SK-N-SH (cell line): ENCODE data around the gene ANKS1B. TPM values are rescaled to one million over a fixed set of nuclear protein-coding genes. Genes with fewer than 3 reads are reported as not detected.

Experiments used
- CTCF ChIA-PET: fragments of 300-600, 350-600 bp; formaldehyde crosslinking; extraction: SDS; loops from one replicate; lab custom pipeline; 2021; lab: Yijun Ruan, JAX
- POLR2A ChIA-PET: fragments of 350-600 bp; sonication (Branson Sonifier 250); formaldehyde crosslinking; extraction: SDS; loops from one replicate; lab custom pipeline; 2020; ENCODE audit warnings: antibody characterized with exemption, inconsistent platforms; lab: Yijun Ruan, JAX
- DNase-seq: peaks from one replicate; pipeline ENCODE4 v3.0.0; 2012
- H2AFZ ChIP-seq: fragments of 200-600 bp; sonication (generic); 2 replicates; pipeline ENCODE4 v1.8.1; 2016; ENCODE audit warnings: antibody characterized with exemption, mild to moderate bottlenecking, low read depth
- H3F3A ChIP-seq: fragments of 200-600 bp; sonication (generic); replicated peaks from 2 replicates; pipeline ENCODE3; 2016; ENCODE audit warnings: antibody characterized with exemption, mild to moderate bottlenecking; ENCODE audit not compliant: insufficient read depth
- H3K27ac ChIP-seq, 2 experiments: fragments of 200-500 bp in 1 of 2; fragments of 200-600 bp in 1 of 2; sonication (Bioruptor generic) in 1 of 2; sonication (generic), shearing (Covaris generic) in 1 of 2; 2 replicates each; pipeline versions ENCODE4 v1.5.1 to v1.6.1; 2014 to 2016; ENCODE audit warnings: low read depth in 2 of 2, inconsistent platforms in 1 of 2, low read length in 1 of 2, mild to moderate bottlenecking in 1 of 2, mixed read lengths in 1 of 2
- H3K27me3 ChIP-seq: fragments of 200-600 bp; sonication (generic), shearing (Covaris generic); 2 replicates; pipeline ENCODE4 v1.6.1; 2016; ENCODE audit warnings: mixed run types; ENCODE audit not compliant: insufficient read depth
- H3K36me3 ChIP-seq, 2 experiments: fragments of 200-500 bp in 1 of 2; fragments of 200-600 bp in 1 of 2; sonication (Bioruptor generic) in 1 of 2; sonication (generic) in 1 of 2; replicated peaks in 1 of 2; 2 replicates each; pipeline versions ENCODE3 to v1.5.1; 2014 to 2016; ENCODE audit warnings: low read length in 1 of 2, mild to moderate bottlenecking in 1 of 2; ENCODE audit not compliant: insufficient read depth in 2 of 2, control insufficient read depth in 1 of 2
- H3K4me1 ChIP-seq, 2 experiments: fragments of 200-500 bp in 1 of 2; fragments of 200-600 bp in 1 of 2; sonication (Bioruptor generic) in 1 of 2; sonication (generic), shearing (Covaris generic) in 1 of 2; 2 replicates each; pipeline versions ENCODE4 v1.5.1 to v1.6.1; 2014 to 2016; ENCODE audit warnings: low read depth in 1 of 2, low read length in 1 of 2, mixed run types in 1 of 2; ENCODE audit not compliant: insufficient read depth in 2 of 2, control insufficient read depth in 1 of 2
- H3K4me2 ChIP-seq: fragments of 200-600 bp; sonication (generic), shearing (Covaris generic); 2 replicates; pipeline ENCODE4 v1.6.1; 2017; ENCODE audit warnings: mixed run types
- H3K4me3 ChIP-seq, 2 experiments: fragments of 200-500 bp in 1 of 2; fragments of 200-600 bp in 1 of 2; sonication (Bioruptor generic) in 1 of 2; sonication (generic), shearing (Covaris generic) in 1 of 2; 2 replicates each; pipeline versions ENCODE4 v1.5.1 to v1.8.1; 2014 to 2016; ENCODE audit warnings: low read depth in 2 of 2, inconsistent platforms in 1 of 2, low read length in 1 of 2, mild to moderate bottlenecking in 1 of 2, mixed read lengths in 1 of 2, moderate library complexity in 1 of 2
- H3K79me2 ChIP-seq: fragments of 200-600 bp; sonication (generic); 2 replicates; pipeline ENCODE4 v1.8.1; 2017; ENCODE audit warnings: mild to moderate bottlenecking; ENCODE audit not compliant: insufficient read depth
- H3K9ac ChIP-seq: fragments of 200-600 bp; sonication (generic); 2 replicates; pipeline ENCODE4 v1.6.1; 2017; ENCODE audit warnings: mixed run types
- H3K9me2 ChIP-seq: fragments of 200-600 bp; sonication (generic); 2 replicates; pipeline ENCODE4 v1.6.1; 2017; ENCODE audit warnings: mixed run types
- H3K9me3 ChIP-seq: fragments of 200-600 bp; sonication (generic); 2 replicates; pipeline ENCODE4 v1.6.1; 2017; ENCODE audit warnings: mixed run types, mild to moderate bottlenecking, moderate library complexity
- H4K20me1 ChIP-seq: fragments of 200-600 bp; sonication (generic); 2 replicates; pipeline ENCODE4 v1.6.1; 2017; ENCODE audit warnings: mild to moderate bottlenecking, mixed run types; ENCODE audit not compliant: insufficient read depth
- ELF1 ChIP-seq: IDR thresholded peaks from 2 replicates; pipeline ENCODE4 v1.4.0; 2012
- EP300 ChIP-seq, 2 experiments: IDR thresholded peaks; 2 replicates each; pipeline versions ENCODE4 v1.4.0 to v1.6.1; 2012; ENCODE audit warnings: borderline replicate concordance in 1 of 2, low read depth in 1 of 2, low read length in 1 of 2
- FOXJ3 ChIP-seq: sonication (generic); formaldehyde crosslinking; IDR thresholded peaks from 2 replicates; pipeline ENCODE4 v1.5.1; 2020; ENCODE audit warnings: mild to moderate bottlenecking, missing genetic modification reagents
- NFIC ChIP-seq: IDR thresholded peaks from 2 replicates; pipeline ENCODE4 v1.4.0; 2012; ENCODE audit warnings: borderline replicate concordance
- POLR2AphosphoS5 ChIP-seq: IDR thresholded peaks from 2 replicates; pipeline ENCODE4 v1.6.1; 2012; ENCODE audit warnings: low read depth, low read length
- RAD21 ChIP-seq: IDR thresholded peaks from 2 replicates; pipeline ENCODE4 v1.6.1; 2012; ENCODE audit warnings: mild to moderate bottlenecking, low read length
- TAF1 ChIP-seq: IDR thresholded peaks from 2 replicates; pipeline ENCODE4 v1.6.1; 2012; ENCODE audit warnings: low read depth, mild to moderate bottlenecking, low read length, moderate library complexity, borderline replicate concordance
- TCF12 ChIP-seq: IDR thresholded peaks from 2 replicates; pipeline ENCODE4 v1.4.0; 2012
- YY1 ChIP-seq: IDR thresholded peaks from 2 replicates; pipeline ENCODE4 v1.4.0; 2012; ENCODE audit warnings: low read depth, mild to moderate bottlenecking
- WGBS: methylation state at CpG from one replicate; pipeline ENCODE4 v1.1.6; 2017; ENCODE audit warnings: low lambda C conversion rate; 5-methylcytosine and 5-hydroxymethylcytosine counted together
- polyA plus RNA-seq, 3 experiments: library from polyadenylated mRNA; depleted of rRNA; stranded (reverse); fragments of >200 nt; gene quantifications; 2 replicates each; pipeline ENCODE4 v1.2.3, GENCODE V29; 2012
- TF ChIP-seq, protein P1 (sequence below): fragments of 150-350 bp; IDR thresholded peaks from 2 replicates; pipeline ENCODE4 v1.6.1; 2016; ENCODE audit warnings: mild to moderate bottlenecking, low read depth, low read length
- TF ChIP-seq, protein P2 (sequence below): IDR thresholded peaks from 2 replicates; pipeline ENCODE4 v1.4.0; 2012; ENCODE audit warnings: low read depth, borderline replicate concordance
- TF ChIP-seq, protein P3 (sequence below): fragments of 200-600 bp; sonication (generic); IDR thresholded peaks from 2 replicates; pipeline ENCODE4 v1.6.1; 2017; ENCODE audit warnings: antibody characterized with exemption, mild to moderate bottlenecking, moderate library complexity

The ANKS1B gene
- polyA plus RNA-seq, 1 of the 3 experiments (the other 2 are of a cell fraction): 1.8 TPM

DNA sequence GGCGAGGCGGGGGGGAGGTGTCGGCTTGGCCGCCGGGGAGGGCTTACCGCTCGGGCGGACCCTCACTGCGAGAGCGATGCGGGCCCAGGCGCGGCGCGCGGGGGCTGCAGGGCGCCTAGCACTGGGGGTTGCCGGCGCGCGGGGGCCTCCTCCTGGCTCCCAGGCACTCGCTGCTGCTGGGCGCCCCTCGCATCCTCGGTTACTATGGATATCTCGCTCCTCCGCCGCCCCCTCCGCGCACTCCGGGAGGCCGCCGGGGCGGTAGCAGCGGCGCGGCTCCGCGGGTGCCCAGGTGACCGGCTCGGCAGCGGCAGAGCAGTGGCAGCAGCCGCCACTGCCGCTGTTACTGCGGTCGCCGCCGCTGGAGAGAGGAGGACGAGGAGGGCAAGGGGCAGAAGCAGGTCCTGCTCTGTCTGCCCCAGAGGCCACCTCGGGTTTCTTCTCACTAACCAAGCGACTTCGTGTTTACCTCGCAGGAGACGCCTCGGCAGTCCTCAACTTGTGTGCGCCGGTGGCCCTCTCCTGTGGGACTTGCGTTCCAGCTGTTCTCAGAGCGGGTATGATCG lies 1089.6 kb downstream of the ANKS1B start:
- no peaks in the 10 kb centered on the region for H3F3A ChIP-seq
- no peak overlapping the region for H2AFZ ChIP-seq
- H3K36me3 ChIP-seq: no peaks in the 10 kb centered on the region
- no peaks in the 10 kb centered on the region for H4K20me1 ChIP-seq
- no peaks in the 10 kb centered on the region for H3K9me2 ChIP-seq
- H3K4me3 ChIP-seq: peak overlapping the region in 1 of 2 experiments; percentile 21; a peak in 1 of 4 replicates
- TF ChIP-seq FOXJ3: no peak
- peak overlapping the region; percentile 35; the same call in 1 of the 2 replicates for H3K4me2 ChIP-seq
- CTCF ChIA-PET: no interaction called here
- H3K27me3 ChIP-seq: peaks cover 28% of the 10 kb centered on the region
- no peaks in the 10 kb centered on the region for H3K79me2 ChIP-seq
- WGBS: 5% methylated on average over 13 of the region's 60 CpGs
- POLR2A ChIA-PET: no interaction called here
- H3K27ac ChIP-seq: no peak overlapping the region
- DNase-seq: peak; percentile 67
- H3K4me1 ChIP-seq: no peaks in the 10 kb centered on the region; a peak in 1 of 4 replicates
- no peak overlapping the region for H3K9ac ChIP-seq
- no peaks in the 10 kb centered on the region for H3K9me3 ChIP-seq

DNA sequence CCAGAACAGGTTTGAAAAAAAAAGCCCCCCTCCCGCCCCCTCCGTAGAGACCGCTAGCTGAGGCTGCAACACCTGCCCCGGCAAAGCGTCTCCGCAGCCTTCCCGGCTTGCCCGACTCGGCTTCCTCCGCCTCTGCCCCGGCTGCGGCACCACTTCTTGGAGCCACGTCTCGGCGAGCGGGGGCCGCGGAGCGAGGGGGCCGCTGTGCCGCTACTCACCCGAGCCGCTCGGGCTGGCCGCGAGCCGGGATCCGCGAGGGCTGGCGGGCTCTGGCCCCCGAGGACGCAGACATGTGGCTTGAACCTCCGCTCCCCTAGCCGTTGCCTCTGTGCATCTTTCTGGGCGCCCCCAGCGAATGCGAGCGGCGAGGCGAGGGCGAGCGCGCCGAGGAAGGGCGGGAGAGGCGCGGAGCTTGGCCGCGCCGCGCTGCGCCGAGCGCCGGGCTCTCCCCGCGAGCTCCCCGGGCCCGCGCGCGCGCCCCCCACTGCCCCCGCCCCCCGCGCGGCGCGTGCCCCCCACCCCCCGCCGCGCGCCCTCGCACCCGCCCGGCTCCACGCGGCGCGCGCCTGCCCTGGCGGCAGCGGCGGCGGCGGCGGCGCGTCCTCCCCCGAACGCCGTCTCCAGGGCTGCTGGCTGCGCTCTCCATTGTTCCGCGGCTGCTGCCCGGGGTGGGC lies 1090.2 kb downstream of the ANKS1B start:
- Histone ChIP-seq H2AFZ (no peak overlapping the region), H3K9me2 (no peaks in the 10 kb centered on the region), H3K4me2 (peak overlapping the region; percentile 60; the same call in 1 of the 2 replicates), H4K20me1 (no peaks in the 10 kb centered on the region), H3K27me3 (peaks cover 28% of the 10 kb centered on the region), H3F3A (no peaks in the 10 kb centered on the region), H3K4me3 (peak overlapping the region in 1 of 2 experiments; percentile 24; a peak in 2 of 4 replicates), H3K36me3 (no peaks in the 10 kb centered on the region), H3K27ac (no peak overlapping the region), H3K9ac (no peak overlapping the region), H3K9me3 (no peaks in the 10 kb centered on the region), H3K4me1 (no peaks in the 10 kb centered on the region; a peak in 1 of 4 replicates), H3K79me2 (no peaks in the 10 kb centered on the region)
- ChIA-PET CTCF (no interaction called here), POLR2A (no interaction called here)
- DNase-seq: peak; percentile 75
- no peak for TF ChIP-seq RAD21
- no peak for TF ChIP-seq TAF1
- TF ChIP-seq EP300 (IDR thresholded peaks at IDR 0.05; ENCODE audit: borderline replicate concordance in 1 of 2, low read depth in 1 of 2, low read length in 1 of 2): no peak
- TF ChIP-seq YY1: no peak
- TF ChIP-seq, protein P1, sequence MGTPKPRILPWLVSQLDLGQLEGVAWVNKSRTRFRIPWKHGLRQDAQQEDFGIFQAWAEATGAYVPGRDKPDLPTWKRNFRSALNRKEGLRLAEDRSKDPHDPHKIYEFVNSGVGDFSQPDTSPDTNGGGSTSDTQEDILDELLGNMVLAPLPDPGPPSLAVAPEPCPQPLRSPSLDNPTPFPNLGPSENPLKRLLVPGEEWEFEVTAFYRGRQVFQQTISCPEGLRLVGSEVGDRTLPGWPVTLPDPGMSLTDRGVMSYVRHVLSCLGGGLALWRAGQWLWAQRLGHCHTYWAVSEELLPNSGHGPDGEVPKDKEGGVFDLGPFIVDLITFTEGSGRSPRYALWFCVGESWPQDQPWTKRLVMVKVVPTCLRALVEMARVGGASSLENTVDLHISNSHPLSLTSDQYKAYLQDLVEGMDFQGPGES: no peak
- TF ChIP-seq FOXJ3: no peak
- no peak for TF ChIP-seq ELF1
- TF ChIP-seq, protein P2, sequence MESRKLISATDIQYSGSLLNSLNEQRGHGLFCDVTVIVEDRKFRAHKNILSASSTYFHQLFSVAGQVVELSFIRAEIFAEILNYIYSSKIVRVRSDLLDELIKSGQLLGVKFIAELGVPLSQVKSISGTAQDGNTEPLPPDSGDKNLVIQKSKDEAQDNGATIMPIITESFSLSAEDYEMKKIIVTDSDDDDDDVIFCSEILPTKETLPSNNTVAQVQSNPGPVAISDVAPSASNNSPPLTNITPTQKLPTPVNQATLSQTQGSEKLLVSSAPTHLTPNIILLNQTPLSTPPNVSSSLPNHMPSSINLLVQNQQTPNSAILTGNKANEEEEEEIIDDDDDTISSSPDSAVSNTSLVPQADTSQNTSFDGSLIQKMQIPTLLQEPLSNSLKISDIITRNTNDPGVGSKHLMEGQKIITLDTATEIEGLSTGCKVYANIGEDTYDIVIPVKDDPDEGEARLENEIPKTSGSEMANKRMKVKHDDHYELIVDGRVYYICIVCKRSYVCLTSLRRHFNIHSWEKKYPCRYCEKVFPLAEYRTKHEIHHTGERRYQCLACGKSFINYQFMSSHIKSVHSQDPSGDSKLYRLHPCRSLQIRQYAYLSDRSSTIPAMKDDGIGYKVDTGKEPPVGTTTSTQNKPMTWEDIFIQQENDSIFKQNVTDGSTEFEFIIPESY: no peak
- TF ChIP-seq, protein P3, sequence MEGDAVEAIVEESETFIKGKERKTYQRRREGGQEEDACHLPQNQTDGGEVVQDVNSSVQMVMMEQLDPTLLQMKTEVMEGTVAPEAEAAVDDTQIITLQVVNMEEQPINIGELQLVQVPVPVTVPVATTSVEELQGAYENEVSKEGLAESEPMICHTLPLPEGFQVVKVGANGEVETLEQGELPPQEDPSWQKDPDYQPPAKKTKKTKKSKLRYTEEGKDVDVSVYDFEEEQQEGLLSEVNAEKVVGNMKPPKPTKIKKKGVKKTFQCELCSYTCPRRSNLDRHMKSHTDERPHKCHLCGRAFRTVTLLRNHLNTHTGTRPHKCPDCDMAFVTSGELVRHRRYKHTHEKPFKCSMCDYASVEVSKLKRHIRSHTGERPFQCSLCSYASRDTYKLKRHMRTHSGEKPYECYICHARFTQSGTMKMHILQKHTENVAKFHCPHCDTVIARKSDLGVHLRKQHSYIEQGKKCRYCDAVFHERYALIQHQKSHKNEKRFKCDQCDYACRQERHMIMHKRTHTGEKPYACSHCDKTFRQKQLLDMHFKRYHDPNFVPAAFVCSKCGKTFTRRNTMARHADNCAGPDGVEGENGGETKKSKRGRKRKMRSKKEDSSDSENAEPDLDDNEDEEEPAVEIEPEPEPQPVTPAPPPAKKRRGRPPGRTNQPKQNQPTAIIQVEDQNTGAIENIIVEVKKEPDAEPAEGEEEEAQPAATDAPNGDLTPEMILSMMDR: no peak
- no peak for TF ChIP-seq NFIC
- no peak for TF ChIP-seq POLR2AphosphoS5
- no peak for TF ChIP-seq TCF12
- 4% methylated on average over 25 of the region's 96 CpGs for WGBS
